Dendritic cell treated with granulocyte-macrophage colony-stimulating factor and Interleukin-4, amounts not matched to agents 40 ng/mL and 50 ng/mL, for 4 days (primary cell): Measurements from ENCODE around the gene MOCOS.
A peak's percentile ranks its signal among the peaks of the same experiment; 100 is the strongest.

Experiments used
- H3K27ac Mint-ChIP-seq: one replicate; pipeline ENCODE4 v1.8.0; 2022; ENCODE audit warnings: mild to moderate bottlenecking, mixed read lengths
- H3K27me3 Mint-ChIP-seq: one replicate; pipeline ENCODE4 v1.8.0; 2022; ENCODE audit warnings: mild to moderate bottlenecking, mixed read lengths
- H3K36me3 Mint-ChIP-seq: one replicate; pipeline ENCODE4 v1.8.0; 2022; ENCODE audit warnings: low read depth, mixed read lengths
- H3K4me1 Mint-ChIP-seq: one replicate; pipeline ENCODE4 v1.8.0; 2022; ENCODE audit warnings: low read depth, mixed read lengths
- H3K4me3 Mint-ChIP-seq: one replicate; pipeline ENCODE4 v1.8.0; 2022; ENCODE audit warnings: mild to moderate bottlenecking, moderate library complexity, mixed read lengths
- H3K9me3 Mint-ChIP-seq: one replicate; pipeline ENCODE4 v1.8.0; 2022; ENCODE audit warnings: mixed read lengths
- intact Hi-C: fragments of 100-400 bp; cut with micrococcal nuclease; formaldehyde crosslinking; loops from one replicate; pipeline ENCODE4 v1.15.0; 2022

The MOCOS gene, protein sequence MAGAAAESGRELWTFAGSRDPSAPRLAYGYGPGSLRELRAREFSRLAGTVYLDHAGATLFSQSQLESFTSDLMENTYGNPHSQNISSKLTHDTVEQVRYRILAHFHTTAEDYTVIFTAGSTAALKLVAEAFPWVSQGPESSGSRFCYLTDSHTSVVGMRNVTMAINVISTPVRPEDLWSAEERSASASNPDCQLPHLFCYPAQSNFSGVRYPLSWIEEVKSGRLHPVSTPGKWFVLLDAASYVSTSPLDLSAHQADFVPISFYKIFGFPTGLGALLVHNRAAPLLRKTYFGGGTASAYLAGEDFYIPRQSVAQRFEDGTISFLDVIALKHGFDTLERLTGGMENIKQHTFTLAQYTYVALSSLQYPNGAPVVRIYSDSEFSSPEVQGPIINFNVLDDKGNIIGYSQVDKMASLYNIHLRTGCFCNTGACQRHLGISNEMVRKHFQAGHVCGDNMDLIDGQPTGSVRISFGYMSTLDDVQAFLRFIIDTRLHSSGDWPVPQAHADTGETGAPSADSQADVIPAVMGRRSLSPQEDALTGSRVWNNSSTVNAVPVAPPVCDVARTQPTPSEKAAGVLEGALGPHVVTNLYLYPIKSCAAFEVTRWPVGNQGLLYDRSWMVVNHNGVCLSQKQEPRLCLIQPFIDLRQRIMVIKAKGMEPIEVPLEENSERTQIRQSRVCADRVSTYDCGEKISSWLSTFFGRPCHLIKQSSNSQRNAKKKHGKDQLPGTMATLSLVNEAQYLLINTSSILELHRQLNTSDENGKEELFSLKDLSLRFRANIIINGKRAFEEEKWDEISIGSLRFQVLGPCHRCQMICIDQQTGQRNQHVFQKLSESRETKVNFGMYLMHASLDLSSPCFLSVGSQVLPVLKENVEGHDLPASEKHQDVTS

GRCh38 chr18:36187193-36187825 lies at the start of gene MOCOS:
TSS of gene MOCOS (plus strand) at chr18:36187497. CDS start at chr18:36187540, 43 bp downstream.
- intact Hi-C loops, result loop anchor here (2.0 kb wide), 1 partner anchor 59 kb away; the partner anchor contains the start of genes ELP2 and SLC39A6
- Mint-ChIP-seq H3K27ac (peak within 1 kb of the TSS; percentile 75), H3K36me3 (peaks cover 21% of the 10 kb centered on the region), H3K9me3 (no peaks in the 10 kb centered on the region), H3K4me1 (peaks cover 63% of the 10 kb centered on the region), H3K4me3 (peak within 1 kb of the TSS; percentile 84), H3K27me3 (peaks cover 63% of the 10 kb centered on the region)

DNA sequence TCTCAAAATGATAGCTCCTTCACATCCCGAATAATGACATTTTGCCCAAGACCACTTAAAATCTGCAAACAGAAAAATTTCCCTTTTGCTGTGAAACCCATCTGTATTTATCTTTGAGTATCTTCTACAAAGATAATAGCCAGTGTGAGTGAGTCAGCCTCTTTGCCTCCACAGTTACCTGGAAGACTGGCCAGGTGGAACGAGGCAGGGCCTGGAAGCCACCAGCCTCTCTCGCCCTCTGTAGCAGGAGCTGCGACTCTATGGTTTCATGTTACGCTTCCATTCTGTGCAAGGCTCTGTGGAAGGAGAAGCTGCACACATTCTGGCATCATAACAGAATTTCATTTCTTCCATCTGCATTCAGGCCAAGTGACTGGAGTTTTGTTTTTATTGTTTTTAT lies 48.1 kb upstream of the MOCOS start:
- Mint-ChIP-seq H3K4me3 (no peak overlapping the region), H3K9me3 (no peaks in the 10 kb centered on the region), H3K36me3 (peaks cover 86% of the 10 kb centered on the region), H3K27me3 (no peaks in the 10 kb centered on the region), H3K27ac (no peak overlapping the region), H3K4me1 (peaks cover 6% of the 10 kb centered on the region)
- intact Hi-C loops, result loop anchor here (10.0 kb wide), 1 partner anchor 124 kb away; no protein-coding TSS in a partner anchor

- Mint-ChIP-seq H3K4me3 (no peak overlapping the region), H3K27me3 (no peaks in the 10 kb centered on the region), H3K9me3 (no peaks in the 10 kb centered on the region), H3K36me3 (peaks cover 93% of the 10 kb centered on the region), H3K27ac (no peak overlapping the region), H3K4me1 (peaks cover 9% of the 10 kb centered on the region)
- intact Hi-C loops, result no loop called here
Observed at GRCh38 chr18:36141576-36141975, 45.7 kb upstream of the MOCOS start.

DNA sequence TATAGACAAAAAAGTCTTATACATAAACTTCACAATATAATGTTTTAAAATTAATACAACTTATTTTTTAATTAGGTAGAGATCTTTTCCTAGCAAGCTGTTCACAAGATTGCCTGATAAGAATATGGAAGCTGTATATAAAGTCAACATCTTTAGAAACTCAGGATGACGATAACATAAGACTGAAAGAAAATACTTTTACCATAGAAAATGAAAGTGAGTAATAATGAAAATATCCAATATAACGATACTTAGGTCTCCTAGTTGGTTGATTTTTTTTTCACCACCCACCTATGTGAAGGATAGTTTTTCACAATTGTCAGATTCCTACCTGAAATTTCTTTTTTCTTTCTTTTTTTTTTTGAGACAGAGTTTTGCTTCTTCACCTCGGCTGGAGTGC lies 44.5 kb upstream of the MOCOS start:
- Mint-ChIP-seq H3K36me3 (peaks cover 93% of the 10 kb centered on the region), H3K27ac (no peak overlapping the region)

GRCh38 chr18:36143391-36143790 lies 43.9 kb upstream of the MOCOS start:
- Mint-ChIP-seq H3K27ac (no peak overlapping the region), H3K36me3 (peaks cover 93% of the 10 kb centered on the region), H3K4me1 (peaks cover 9% of the 10 kb centered on the region), H3K27me3 (no peaks in the 10 kb centered on the region), H3K9me3 (no peaks in the 10 kb centered on the region), H3K4me3 (no peak overlapping the region)
- intact Hi-C loops, result no loop called here

More for the DNA sequence above, 44.5 kb upstream of the MOCOS start:
- intact Hi-C loops, result no loop called here
- Mint-ChIP-seq H3K27me3 (no peaks in the 10 kb centered on the region), H3K4me3 (no peak overlapping the region), H3K9me3 (no peaks in the 10 kb centered on the region), H3K4me1 (peaks cover 9% of the 10 kb centered on the region)

- intact Hi-C loops, result no loop called here
- Mint-ChIP-seq H3K27me3 (no peaks in the 10 kb centered on the region), H3K4me3 (no peak overlapping the region), H3K4me1 (peaks cover 8% of the 10 kb centered on the region), H3K9me3 (no peaks in the 10 kb centered on the region), H3K36me3 (peaks cover 97% of the 10 kb centered on the region), H3K27ac (peak overlapping the region; percentile 7)
Observed at GRCh38 chr18:36149514-36150289, 37.6 kb upstream of the MOCOS start.

DNA sequence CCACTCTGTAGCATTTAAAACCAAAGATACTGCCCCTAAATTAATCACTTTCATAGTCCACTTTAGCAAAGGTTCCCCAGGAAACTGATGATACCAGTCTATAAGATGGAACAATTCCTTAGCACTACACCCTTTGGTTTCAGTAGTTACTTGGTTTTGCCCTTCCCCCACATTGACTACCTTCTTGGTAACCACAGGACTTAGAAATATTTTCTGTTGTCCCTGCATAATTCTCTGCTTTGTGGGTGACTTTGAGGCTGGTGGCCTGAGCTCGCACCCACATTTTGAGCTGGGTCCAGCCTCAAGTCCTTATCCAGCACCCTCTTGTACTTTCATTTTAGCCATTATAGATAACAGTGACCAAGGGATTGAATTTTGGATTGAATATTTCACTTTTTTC lies 34.5 kb upstream of the MOCOS start:
- Mint-ChIP-seq H3K9me3 (no peaks in the 10 kb centered on the region), H3K4me3 (no peak overlapping the region), H3K27me3 (no peaks in the 10 kb centered on the region), H3K36me3 (peaks cover 93% of the 10 kb centered on the region), H3K27ac (peak overlapping the region; percentile 26), H3K4me1 (peaks cover 21% of the 10 kb centered on the region)
- intact Hi-C loops, result no loop called here

DNA sequence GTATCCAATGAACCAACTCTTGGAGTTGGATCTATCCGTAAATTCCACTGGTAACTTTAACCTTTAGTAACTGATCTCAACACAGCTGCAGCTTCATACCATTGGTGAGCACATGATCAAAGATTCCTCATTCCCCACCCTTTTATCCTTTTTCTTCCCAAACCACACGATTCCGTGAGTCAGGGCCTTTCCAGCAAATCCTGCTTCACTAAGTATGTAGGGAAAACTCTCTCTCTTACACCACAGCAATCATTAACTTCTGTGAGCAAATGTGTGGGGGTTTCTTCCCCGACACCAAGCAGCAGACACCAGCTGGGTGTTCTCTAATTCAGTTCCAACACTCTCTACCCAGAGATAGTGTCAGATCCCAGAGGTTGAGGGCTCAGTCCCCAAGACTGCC lies 34.1 kb upstream of the MOCOS start:
- intact Hi-C loops, result no loop called here
- H3K9me3 Mint-ChIP-seq, result no peaks in the 10 kb centered on the region
- H3K4me3 Mint-ChIP-seq, result no peak overlapping the region
- H3K36me3 Mint-ChIP-seq, result peaks cover 89% of the 10 kb centered on the region
- peaks cover 25% of the 10 kb centered on the region for H3K4me1 Mint-ChIP-seq
- no peaks in the 10 kb centered on the region for H3K27me3 Mint-ChIP-seq
- H3K27ac Mint-ChIP-seq, result peak overlapping the region; percentile 26

DNA sequence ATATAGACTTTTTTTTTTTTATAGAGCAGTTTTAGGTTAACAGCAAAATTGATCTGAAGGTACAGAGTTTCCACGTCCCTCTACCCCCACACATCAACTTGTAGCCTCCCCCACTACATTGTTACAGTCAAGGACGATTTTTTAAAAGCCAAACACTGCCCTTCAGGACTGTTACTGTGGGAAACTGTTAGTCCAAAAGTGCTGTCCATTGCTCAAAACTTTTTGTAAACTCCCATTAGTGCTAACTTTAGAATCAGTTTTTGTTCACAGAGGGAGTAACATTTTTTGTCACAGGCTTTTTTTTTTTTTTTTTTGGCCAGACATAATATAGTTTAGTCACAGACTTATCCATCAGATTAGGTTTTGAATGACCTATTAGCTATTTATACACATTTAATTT lies 33.5 kb upstream of the MOCOS start:
- H3K27me3 Mint-ChIP-seq, result no peaks in the 10 kb centered on the region
- peaks cover 84% of the 10 kb centered on the region for H3K36me3 Mint-ChIP-seq
- peaks cover 28% of the 10 kb centered on the region for H3K4me1 Mint-ChIP-seq
- no peaks in the 10 kb centered on the region for H3K9me3 Mint-ChIP-seq
- peak overlapping the region; percentile 26 for H3K27ac Mint-ChIP-seq
- intact Hi-C loops, result no loop called here
- H3K4me3 Mint-ChIP-seq, result no peak overlapping the region

DNA sequence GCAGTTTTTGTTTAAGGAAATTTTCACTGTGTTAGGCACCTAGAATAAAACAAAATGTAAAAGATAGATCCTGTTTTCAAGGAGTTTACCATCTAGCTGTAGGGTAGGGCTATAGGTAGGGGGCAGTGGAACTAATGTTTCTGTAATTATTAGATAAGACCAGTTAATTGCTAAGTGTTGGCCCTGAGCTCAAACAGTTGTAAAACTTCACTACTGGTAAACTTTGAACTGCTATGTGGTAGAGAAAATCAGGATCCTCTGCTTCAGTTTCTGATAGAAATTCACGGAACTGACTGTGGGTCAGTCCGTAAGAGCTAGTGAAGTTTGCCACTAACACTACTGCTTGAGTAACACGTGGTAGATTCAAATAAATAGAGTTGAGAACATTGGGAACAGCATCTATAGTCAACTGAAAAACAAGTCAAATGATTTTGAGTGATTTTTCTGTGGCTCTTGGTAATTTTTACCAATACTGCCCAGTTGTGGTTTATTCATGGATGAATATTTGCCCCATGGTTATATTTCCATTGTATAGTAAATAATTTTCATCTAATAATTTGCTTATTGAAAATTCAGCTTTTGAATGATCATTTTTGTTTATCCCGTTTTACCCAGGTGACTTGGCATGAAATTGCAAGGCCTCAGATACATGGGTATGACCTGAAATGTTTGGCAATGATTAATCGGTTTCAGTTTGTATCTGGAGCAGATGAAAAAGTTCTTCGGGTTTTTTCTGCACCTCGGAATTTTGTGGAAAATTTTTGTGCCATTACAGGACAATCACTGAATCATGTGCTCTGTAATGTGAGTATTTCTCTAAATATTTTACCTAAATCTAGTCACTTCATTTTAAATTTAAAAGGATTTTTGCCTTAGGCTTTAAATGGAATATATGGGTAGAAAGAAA lies 31.2 kb upstream of the MOCOS start:
- H3K9me3 Mint-ChIP-seq, result no peaks in the 10 kb centered on the region
- H3K4me3 Mint-ChIP-seq, result no peak overlapping the region
- H3K27ac Mint-ChIP-seq, result peak overlapping the region; percentile 84
- H3K4me1 Mint-ChIP-seq, result peaks cover 32% of the 10 kb centered on the region
- intact Hi-C loops, result no loop called here
- H3K36me3 Mint-ChIP-seq, result peaks cover 87% of the 10 kb centered on the region
- H3K27me3 Mint-ChIP-seq, result no peaks in the 10 kb centered on the region

DNA sequence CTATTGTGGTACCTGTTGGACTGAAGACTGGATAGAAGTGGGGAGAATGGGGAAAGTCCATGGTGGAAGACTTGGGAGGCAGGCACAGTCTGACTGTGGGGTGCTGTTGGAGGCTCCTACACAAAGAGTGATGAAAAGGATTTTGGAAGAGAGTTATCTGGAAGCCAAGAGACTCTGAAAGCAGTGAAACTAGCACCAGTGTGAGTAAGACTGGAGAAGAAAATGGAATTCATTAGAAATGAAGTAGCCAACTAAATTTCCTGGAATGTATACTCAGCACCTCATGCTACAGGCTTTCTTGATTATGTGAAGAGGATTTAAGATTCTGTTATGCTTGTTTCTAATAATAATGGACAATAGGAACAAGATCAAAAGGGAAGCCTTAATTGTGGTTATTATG lies 29.9 kb upstream of the MOCOS start:
- Mint-ChIP-seq H3K27ac (peak overlapping the region; percentile 84), H3K4me1 (peaks cover 33% of the 10 kb centered on the region), H3K36me3 (peaks cover 87% of the 10 kb centered on the region), H3K4me3 (peak overlapping the region; percentile 25), H3K27me3 (no peaks in the 10 kb centered on the region), H3K9me3 (no peaks in the 10 kb centered on the region)
- intact Hi-C loops, result no loop called here

GRCh38 chr18:36158266-36158867 lies 28.9 kb upstream of the MOCOS start:
- H3K9me3 Mint-ChIP-seq, result no peaks in the 10 kb centered on the region
- H3K4me1 Mint-ChIP-seq, result peaks cover 33% of the 10 kb centered on the region
- H3K4me3 Mint-ChIP-seq, result no peak overlapping the region
- intact Hi-C loops, result no loop called here
- H3K27ac Mint-ChIP-seq, result peak overlapping the region; percentile 84
- no peaks in the 10 kb centered on the region for H3K27me3 Mint-ChIP-seq
- peaks cover 86% of the 10 kb centered on the region for H3K36me3 Mint-ChIP-seq
